ENCODE measurements around the gene AHSG. TPM values are rescaled to one million over a fixed set of nuclear protein-coding genes. Genes with fewer than 3 reads are reported as not detected.
A peak's percentile ranks its signal among the peaks of the same experiment; 100 is the strongest.

Gene AHSG
- total and polyA plus RNA-seq, 10 of the 15 experiments (the other 5 are each of a cell fraction or from before 2014, with no cell fraction given), result 0.06 to 0.90 (median 0.15) TPM; not detected in 7

DNA sequence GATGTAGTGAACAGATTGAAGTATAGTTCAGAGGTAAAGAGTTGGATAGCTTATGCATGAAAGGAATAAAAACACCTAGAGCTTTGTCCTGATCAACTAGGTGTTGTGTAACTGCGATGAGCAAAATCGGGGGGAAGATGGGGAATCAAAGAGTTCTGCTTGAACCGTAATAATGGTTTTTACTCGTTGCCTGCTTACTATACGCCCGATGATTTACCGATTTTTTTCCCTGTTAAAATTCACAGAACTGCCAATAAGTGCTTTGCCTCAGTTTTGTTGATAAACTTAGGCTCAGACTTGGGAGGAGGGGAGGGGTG, 43.1 kb upstream of the AHSG start:
- in situ Hi-C loops (cut with MboI) (no loop called here), intact Hi-C loops (cut with micrococcal nuclease; ENCODE audit: unreplicated experiment) (loop anchor here (2.0 to 5.0 kb wide), 3 partner anchors 213 to 632 kb away; partner anchors contain the start of genes EIF4A2 and TRA2B)
- no peak for TF ChIP-seq EED (IDR thresholded peaks at IDR 0.05; ENCODE audit: low read depth)
- no peak for TF ChIP-seq CHD2 (IDR thresholded peaks at IDR 0.05; ENCODE audit: borderline replicate concordance, low read depth, low read length)
- no peak for TF ChIP-seq SPI1 (IDR thresholded peaks at IDR 0.05; ENCODE audit: borderline replicate concordance, insufficient read depth, low read depth, low read length)
- no peak for TF ChIP-seq SMC3 (IDR thresholded peaks at IDR 0.05; ENCODE audit: borderline replicate concordance, low read length)
- no peak for TF ChIP-seq SREBF1 (IDR thresholded peaks at IDR 0.05; ENCODE audit: low read length)
- TF ChIP-seq KLF5 (IDR thresholded peaks at IDR 0.05; ENCODE audit: partially characterized antibody), result no peak
- TF ChIP-seq TBL1XR1 (IDR thresholded peaks at IDR 0.05; ENCODE audit: low read depth, low read length), result no peak
- no peak for TF ChIP-seq FOXM1 (IDR thresholded peaks at IDR 0.05; ENCODE audit: low read depth, low read length)
- TSS peak; percentile 84 for BruUV-seq (replicated peaks)
- no peaks in the 10 kb centered on the region for H4K20me1 ChIP-seq (ENCODE audit: control insufficient read depth, insufficient read depth)
- peak overlapping the region; percentile 89 for H3K4me3 ChIP-seq
- POLR2A ChIA-PET, result interaction anchor here (0.6 to 2.9 kb wide), 15 partner anchors 15 to 458 kb away, joined by 3 to 20 read pairs (median 4); partner anchors contain the start of genes EIF4A2 and RFC4
- FAIRE-seq, result no peak
- peaks cover 0 to 4% of the 10 kb centered on the region in 2 experiments; a peak in 3 of 4 replicates for H3K36me3 ChIP-seq (ENCODE audit: control insufficient read depth in 2 of 2, insufficient read depth in 2 of 2, low read length in 1 of 2)
- RAD21 ChIA-PET (ENCODE audit: unreplicated experiment), result interaction anchor here (0.6 to 2.5 kb wide), 8 partner anchors 30 to 315 kb away, joined by 3 to 21 read pairs (median 4); partner anchors contain the start of gene EIF4A2
- peak overlapping the region; percentile 82 for H3K9ac ChIP-seq (ENCODE audit: control insufficient read depth, insufficient read depth, low read length)
- H3K9me3 ChIP-seq (replicated peaks; ENCODE audit: control insufficient read depth, insufficient read depth, low read length), result no peaks in the 10 kb centered on the region
- H2AFZ ChIP-seq (ENCODE audit: control insufficient read depth, low read depth, low read length), result peak overlapping the region; percentile 83
- no peaks in the 10 kb centered on the region for H3K27me3 ChIP-seq (replicated peaks in 1 of 2; ENCODE audit: control insufficient read depth in 2 of 2, insufficient read depth in 2 of 2, low read length in 1 of 2)
- peaks cover 61% of the 10 kb centered on the region for H3K79me2 ChIP-seq (ENCODE audit: control insufficient read depth, insufficient read depth, low read length)
- H3K27ac ChIP-seq (ENCODE audit: control insufficient read depth, insufficient read depth), result peak overlapping the region; percentile 79
- DNase-seq (ENCODE audit: low read depth, low spot score), result no peak
- CTCF ChIA-PET, result interaction anchor here (0.7 to 2.5 kb wide), 11 partner anchors 30 to 626 kb away, joined by 3 to 18 read pairs (median 4); no protein-coding TSS in a partner anchor
- SMC1A ChIA-PET (ENCODE audit: uncharacterized antibody, unreplicated experiment), result interaction anchor here (0.7 to 3.8 kb wide), 11 partner anchors 9 to 631 kb away, joined by 3 to 23 read pairs (median 4); no protein-coding TSS in a partner anchor
- ATAC-seq, result no peak
- peak overlapping the region; percentile 56 for H3K4me2 ChIP-seq (ENCODE audit: control insufficient read depth, insufficient read depth)
- WGBS (ENCODE audit: insufficient coverage, insufficient replicate concordance, low lambda C conversion rate, missing lambda C conversion rate), result 3% methylated on average over 7 of the region's 7 CpGs
- peaks cover 10% of the 10 kb centered on the region for H3K4me1 ChIP-seq (ENCODE audit: control insufficient read depth, insufficient read depth, low read length)
